ENCODE measurements around the gene SLC13A2.

GRCh38 chr17:28494445-28495188 lies 21.2 kb downstream of the SLC13A2 start:
- no peak for TF ChIP-seq POLR2A (IDR thresholded peaks at IDR 0.05)
- peak; percentile 73 to 88 (median 75) for TF ChIP-seq CTCF (IDR thresholded peaks at IDR 0.05)

All from testis (tissue), 2 donors.